Natural killer cell (primary cell): ENCODE measurements around the gene MRPS11. TPM values are rescaled to one million over a fixed set of nuclear protein-coding genes. Genes with fewer than 3 reads are reported as not detected.

Experiments used
- ATAC-seq, 3 donors: fragments of 150-1000 bp in 2 of 3; fragments of 200-7000 bp in 1 of 3; cut with Tn5 transposase; 1 replicate in 1 of 3; 2 replicates in 2 of 3; pipeline ENCODE4 v1.10.0; 2021; ENCODE audit warnings: mild to moderate bottlenecking in 2 of 3, moderate library complexity in 2 of 3
- DNase-seq, 2 donors: peaks; one replicate each; pipeline versions ENCODE4 v3.0.0 to v3.0.0-alpha.2; 2013 to 2021; ENCODE audit warnings: mixed read lengths in 1 of 2
- H3K27ac ChIP-seq: one replicate; pipeline ENCODE4 v1.5.1; 2013; ENCODE audit warnings: mild to moderate bottlenecking, low read length
- H3K27me3 ChIP-seq: one replicate; pipeline ENCODE4 v1.6.1; 2013; ENCODE audit warnings: low read length; ENCODE audit not compliant: control insufficient read depth, insufficient read depth
- H3K36me3 ChIP-seq: one replicate; pipeline ENCODE4 v1.6.1; 2013; ENCODE audit warnings: low read length; ENCODE audit not compliant: control insufficient read depth, insufficient read depth
- H3K4me1 ChIP-seq: one replicate; pipeline ENCODE4 v1.6.1; 2013; ENCODE audit warnings: low read length; ENCODE audit not compliant: control insufficient read depth, insufficient read depth
- H3K4me3 ChIP-seq: one replicate; pipeline ENCODE4 v1.5.1; 2013; ENCODE audit warnings: low read length
- H3K9me3 ChIP-seq: one replicate; pipeline ENCODE4 v1.6.1; 2013; ENCODE audit warnings: low read length; ENCODE audit not compliant: control insufficient read depth, insufficient read depth
- H3K27ac Mint-ChIP-seq, 2 donors: one replicate each; pipeline ENCODE4 v1.8.0; 2022; ENCODE audit warnings: mild to moderate bottlenecking in 2 of 2, mixed read lengths in 2 of 2, moderate library complexity in 1 of 2
- H3K27me3 Mint-ChIP-seq, 2 donors: one replicate each; pipeline ENCODE4 v1.8.0; 2022; ENCODE audit warnings: low read depth in 2 of 2, mixed read lengths in 2 of 2
- H3K36me3 Mint-ChIP-seq: one replicate; pipeline ENCODE4 v1.8.0; 2022; ENCODE audit warnings: mixed read lengths
- H3K4me1 Mint-ChIP-seq, 2 donors: one replicate each; pipeline ENCODE4 v1.8.0; 2022; ENCODE audit warnings: mixed read lengths in 2 of 2
- H3K4me3 Mint-ChIP-seq: one replicate; pipeline ENCODE4 v1.8.0; 2022; ENCODE audit warnings: mild to moderate bottlenecking, moderate library complexity, mixed read lengths
- H3K9me3 Mint-ChIP-seq, 2 donors: one replicate each; pipeline ENCODE4 v1.8.0; 2022; ENCODE audit warnings: mixed read lengths in 2 of 2
- WGBS: methylation state at CpG from one replicate; pipeline ENCODE4 v1.1.7; 2013; ENCODE audit warnings: missing lambda C conversion rate; ENCODE audit not compliant: insufficient coverage; 5-methylcytosine and 5-hydroxymethylcytosine counted together
- intact Hi-C: fragments of 100-400 bp; cut with micrococcal nuclease; formaldehyde crosslinking; loops from one replicate; pipeline ENCODE4 v1.14.2; 2022
- total RNA-seq, 4 donors: library from RNA; stranded (reverse); fragments of 120-200 nt in 1 of 4; gene quantifications; one replicate each; pipeline versions ENCODE4 v1.2.3 to v1.2.4, GENCODE V29; 2013 to 2022
- TF ChIP-seq, protein P1 (sequence below): fragments of 200-600 bp; IDR thresholded peaks from one replicate; pipeline ENCODE4 v1.8.0; 2022; ENCODE audit warnings: antibody characterized with exemption

MRPS11 gene
- total RNA-seq, 3 donors from 2014 or later (not counting 1 experiment from before 2014, with no cell fraction given) = 17.0 to 27.6 (median 22.4) TPM

DNA sequence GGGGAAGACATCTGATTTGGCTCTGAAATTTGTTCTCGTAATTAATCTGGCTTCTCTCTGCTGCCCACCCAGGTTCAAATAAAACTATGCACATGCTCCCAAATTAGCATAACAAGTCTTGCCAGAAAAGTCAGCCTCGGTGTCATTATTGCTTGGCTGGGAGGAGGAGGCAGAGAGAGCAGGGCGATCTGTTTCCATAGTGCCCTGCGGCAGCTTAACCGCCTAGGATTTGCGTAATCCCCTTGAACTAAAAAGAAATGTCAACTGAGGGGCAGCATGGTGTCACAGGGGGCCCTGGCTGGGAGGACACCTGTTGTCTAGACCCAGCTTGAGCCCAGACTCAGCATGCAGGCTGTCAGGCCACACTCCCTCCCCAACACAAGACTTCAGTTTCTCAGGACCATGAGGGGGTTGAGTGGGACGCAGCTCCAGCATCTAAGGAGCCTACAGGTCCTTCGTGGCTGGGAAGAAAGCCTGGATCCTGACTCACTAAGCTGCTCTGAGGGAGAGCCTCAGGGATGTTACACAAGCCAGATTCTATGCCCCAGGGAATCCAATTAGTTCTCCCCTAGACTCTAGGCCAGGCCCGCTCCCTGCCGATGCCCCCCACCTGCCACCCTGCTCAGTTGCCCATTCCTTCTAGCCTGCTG lies 17.3 kb downstream of the MRPS11 start:
- no peaks in the 10 kb centered on the region for H3K27me3 Mint-ChIP-seq
- no peak overlapping the region for H3K27ac ChIP-seq
- no peaks in the 10 kb centered on the region for H3K27me3 ChIP-seq
- no peak overlapping the region for H3K4me3 ChIP-seq
- H3K4me3 Mint-ChIP-seq = no peak overlapping the region
- no peaks in the 10 kb centered on the region for H3K4me1 ChIP-seq
- DNase-seq = no peak
- WGBS = 86% methylated on average over 10 of the region's 10 CpGs
- no peak for ATAC-seq
- intact Hi-C loops = no loop called here
- H3K27ac Mint-ChIP-seq = no peak overlapping the region
- no peaks in the 10 kb centered on the region for H3K36me3 ChIP-seq
- H3K9me3 Mint-ChIP-seq = no peaks in the 10 kb centered on the region
- no peaks in the 10 kb centered on the region for H3K36me3 Mint-ChIP-seq
- TF ChIP-seq, protein P1, sequence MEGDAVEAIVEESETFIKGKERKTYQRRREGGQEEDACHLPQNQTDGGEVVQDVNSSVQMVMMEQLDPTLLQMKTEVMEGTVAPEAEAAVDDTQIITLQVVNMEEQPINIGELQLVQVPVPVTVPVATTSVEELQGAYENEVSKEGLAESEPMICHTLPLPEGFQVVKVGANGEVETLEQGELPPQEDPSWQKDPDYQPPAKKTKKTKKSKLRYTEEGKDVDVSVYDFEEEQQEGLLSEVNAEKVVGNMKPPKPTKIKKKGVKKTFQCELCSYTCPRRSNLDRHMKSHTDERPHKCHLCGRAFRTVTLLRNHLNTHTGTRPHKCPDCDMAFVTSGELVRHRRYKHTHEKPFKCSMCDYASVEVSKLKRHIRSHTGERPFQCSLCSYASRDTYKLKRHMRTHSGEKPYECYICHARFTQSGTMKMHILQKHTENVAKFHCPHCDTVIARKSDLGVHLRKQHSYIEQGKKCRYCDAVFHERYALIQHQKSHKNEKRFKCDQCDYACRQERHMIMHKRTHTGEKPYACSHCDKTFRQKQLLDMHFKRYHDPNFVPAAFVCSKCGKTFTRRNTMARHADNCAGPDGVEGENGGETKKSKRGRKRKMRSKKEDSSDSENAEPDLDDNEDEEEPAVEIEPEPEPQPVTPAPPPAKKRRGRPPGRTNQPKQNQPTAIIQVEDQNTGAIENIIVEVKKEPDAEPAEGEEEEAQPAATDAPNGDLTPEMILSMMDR = no peak
- peaks cover 4 to 7% of the 10 kb centered on the region in 2 donors for H3K4me1 Mint-ChIP-seq
- H3K9me3 ChIP-seq = no peaks in the 10 kb centered on the region

DNA sequence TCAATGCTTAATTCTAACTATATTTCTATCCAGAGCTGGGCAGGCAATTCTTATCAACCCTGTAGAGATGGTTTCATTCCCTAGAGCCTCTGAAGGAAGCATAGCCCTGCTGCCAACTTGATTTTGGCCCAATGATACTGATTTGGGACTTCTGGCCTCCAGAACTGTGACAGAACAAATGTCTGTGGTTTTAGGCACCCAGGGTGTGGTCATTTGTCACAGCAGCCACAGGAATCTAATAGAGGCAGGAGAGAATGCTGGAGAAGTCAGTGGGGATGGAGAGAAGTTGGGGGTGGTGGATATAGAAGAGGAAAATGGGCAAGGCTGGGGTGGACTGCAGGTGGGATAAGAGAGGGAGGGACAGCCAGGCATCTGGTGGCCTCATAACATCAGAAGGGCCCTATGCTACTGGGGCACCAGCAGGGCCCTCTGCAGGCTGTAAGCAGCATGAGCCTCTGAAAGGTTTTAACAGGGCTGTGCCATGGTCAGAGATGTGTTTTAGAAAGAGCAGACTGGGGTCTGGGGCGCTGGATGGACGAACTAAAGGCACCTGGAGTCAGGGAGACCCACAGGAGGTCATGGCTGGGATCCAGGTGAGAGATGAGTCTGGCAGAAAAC lies 19.8 kb downstream of the MRPS11 start:
- intact Hi-C loops = no loop called here
- TF ChIP-seq, protein P1 = no peak
- no peaks in the 10 kb centered on the region for H3K4me1 ChIP-seq
- Mint-ChIP-seq H3K27ac (no peak overlapping the region), H3K36me3 (no peaks in the 10 kb centered on the region), H3K4me1 (peaks cover 4 to 7% of the 10 kb centered on the region in 2 donors), H3K4me3 (no peak overlapping the region), H3K9me3 (no peaks in the 10 kb centered on the region), H3K27me3 (no peaks in the 10 kb centered on the region)
- DNase-seq = no peak
- no peaks in the 10 kb centered on the region for H3K27me3 ChIP-seq
- H3K4me3 ChIP-seq = no peak overlapping the region
- WGBS = 86% methylated on average over 2 of the region's 2 CpGs
- no peak overlapping the region for H3K27ac ChIP-seq
- ATAC-seq = no peak
- H3K9me3 ChIP-seq = no peaks in the 10 kb centered on the region
- no peaks in the 10 kb centered on the region for H3K36me3 ChIP-seq

DNA sequence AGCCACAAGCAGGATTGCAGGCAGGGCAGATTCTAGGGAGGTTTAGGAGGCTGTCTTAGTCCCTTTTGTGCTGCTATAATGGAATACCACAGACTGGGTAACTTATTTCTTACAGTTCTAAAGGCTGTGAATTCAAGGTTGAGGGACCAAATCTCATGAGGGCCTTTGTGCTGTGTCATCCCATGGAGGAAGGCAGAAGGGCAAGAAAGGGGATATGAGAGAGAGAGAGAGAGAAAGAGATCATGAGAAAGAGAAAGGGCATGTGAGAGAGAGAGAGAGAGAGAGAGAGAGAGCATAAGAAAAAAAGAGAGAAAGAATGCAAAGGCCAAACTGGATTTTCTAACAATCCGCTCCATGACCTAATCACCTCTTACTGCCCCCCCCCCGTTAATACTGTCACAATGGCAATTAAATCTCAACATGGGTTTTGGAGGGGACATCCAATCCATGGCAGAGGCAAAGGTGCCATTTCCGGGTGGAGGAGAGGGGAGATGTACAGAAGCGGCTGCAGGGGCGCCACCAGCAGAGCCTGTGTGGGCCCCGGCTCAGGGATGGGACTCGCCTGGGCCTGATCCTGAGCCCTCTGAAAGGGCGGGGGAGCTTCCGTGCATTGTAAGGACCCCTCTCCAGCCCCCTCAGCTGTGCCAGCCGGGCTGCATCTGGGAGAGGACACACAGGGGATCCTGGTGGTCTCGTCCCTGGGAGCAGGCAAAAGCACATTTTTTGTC lies 20.5 kb downstream of the MRPS11 start:
- no peak overlapping the region for H3K27ac Mint-ChIP-seq
- H3K36me3 ChIP-seq = no peaks in the 10 kb centered on the region
- no peaks in the 10 kb centered on the region for H3K4me1 ChIP-seq
- no peak for ATAC-seq
- H3K36me3 Mint-ChIP-seq = no peaks in the 10 kb centered on the region
- no peak overlapping the region for H3K27ac ChIP-seq
- TF ChIP-seq, protein P1 = no peak
- H3K4me3 Mint-ChIP-seq = no peak overlapping the region
- intact Hi-C loops = no loop called here
- peaks cover 4 to 7% of the 10 kb centered on the region in 2 donors for H3K4me1 Mint-ChIP-seq
- WGBS = 86% methylated on average over 9 of the region's 11 CpGs
- H3K27me3 ChIP-seq = no peaks in the 10 kb centered on the region
- no peaks in the 10 kb centered on the region for H3K9me3 ChIP-seq
- H3K27me3 Mint-ChIP-seq = no peaks in the 10 kb centered on the region
- no peak overlapping the region for H3K4me3 ChIP-seq
- H3K9me3 Mint-ChIP-seq = no peaks in the 10 kb centered on the region
- DNase-seq = no peak
